A673 (cell line): Measurements from ENCODE around the gene DCHS1.
"Not testable (repeated sequence)": the region's sequence is repeated elsewhere in the genome, so short reads cannot be mapped to it uniquely, and the experiment has no call there.

Experiments
- CTCF ChIP-seq: fragments of 300-800, 200-600 bp; sonication (generic); conservative IDR thresholded peaks from 2 replicates; pipeline ENCODE4 v1.5.1; 2017; ENCODE audit warnings: low read depth, mild to moderate bottlenecking, antibody characterized with exemption, low read length, moderate library complexity, mixed read lengths
- EZH2 ChIP-seq: fragments of 200-600 bp; sonication (generic); IDR thresholded peaks from 2 replicates; pipeline ENCODE4 v1.6.1; 2017; ENCODE audit warnings: borderline replicate concordance, low read depth, mild to moderate bottlenecking, mixed read lengths, antibody characterized with exemption, low read length; ENCODE audit not compliant: poor library complexity, severe bottlenecking

- not testable (repeated sequence) for TF ChIP-seq CTCF, EZH2
These were observed 28.5 kb upstream of the DCHS1 start for GRCh38 chr11:6684068-6684467.
